GM12878 (cell line): ENCODE results near the gene BCAS2. TPM values are rescaled to one million over a fixed set of nuclear protein-coding genes. Genes with fewer than 3 reads are reported as not detected.

Source experiments
- ATAC-seq: fragments of 200-7000 bp; cut with Tn5 transposase; 3 replicates; pipeline ENCODE4 v1.9.1; 2020; ENCODE audit warnings: mild to moderate bottlenecking, moderate library complexity
- BruUV-seq: library from RNA; stranded (reverse); fragments of 400-500 nt; replicated peaks from 2 replicates; lab custom pipeline; 2021; lab: Mats Ljungman, UMichigan
- CTCF ChIA-PET: fragments of 300-600 bp; sonication (Branson Sonifier 250); formaldehyde crosslinking; extraction: SDS; loops from one replicate; lab custom pipeline; 2021; ENCODE audit warnings: inconsistent platforms; lab: Yijun Ruan, JAX
- POLR2A ChIA-PET: fragments of 350-600 bp; formaldehyde crosslinking; extraction: SDS; loops from one replicate; lab custom pipeline; 2021; ENCODE audit warnings: inconsistent platforms; lab: Charles Lee
- RAD21 ChIA-PET: fragments of 300-600 bp; sonication (Branson Sonifier 250); formaldehyde crosslinking; loops from one replicate; lab custom pipeline; 2023; ENCODE audit warnings: antibody characterized with exemption; ENCODE audit not compliant: unreplicated experiment; lab: Charles Lee
- SMC1A ChIA-PET: fragments of 300-600 bp; sonication (Branson Sonifier 250); formaldehyde crosslinking; loops from one replicate; lab custom pipeline; 2023; ENCODE audit not compliant: unreplicated experiment, uncharacterized antibody; lab: Charles Lee
- DNase-seq: peaks from one replicate; pipeline ENCODE4 v3.0.0-alpha.2; 2011; ENCODE audit warnings: low read depth, low spot score
- FAIRE-seq: peaks from 3 replicates; lab custom pipeline; 2011; peaks lifted over from hg19 to GRCh38; lab: Jason Lieb, UNC
- H2AFZ ChIP-seq: 2 replicates; pipeline ENCODE4 v1.6.0; 2011; ENCODE audit warnings: low read depth, low read length, control low read depth; ENCODE audit not compliant: control insufficient read depth
- H3K27ac ChIP-seq: 2 replicates; pipeline ENCODE4 v1.5.1; 2011; ENCODE audit warnings: control low read depth; ENCODE audit not compliant: control insufficient read depth, insufficient read depth
- H3K27me3 ChIP-seq, 2 experiments: replicated peaks in 1 of 2; 2 replicates each; pipeline versions ENCODE4 v1.6.0 to v1.6.1; 2011; ENCODE audit warnings: low read length in 1 of 2; ENCODE audit not compliant: control insufficient read depth in 2 of 2, insufficient read depth in 2 of 2
- H3K36me3 ChIP-seq, 2 experiments: 2 replicates each; pipeline ENCODE4 v1.5.1; 2011; ENCODE audit warnings: low read length in 1 of 2; ENCODE audit not compliant: control insufficient read depth in 2 of 2, insufficient read depth in 2 of 2
- H3K4me1 ChIP-seq: 2 replicates; pipeline ENCODE4 v1.6.1; 2011; ENCODE audit warnings: mild to moderate bottlenecking, low read length, moderate library complexity, mixed read lengths; ENCODE audit not compliant: control insufficient read depth, insufficient read depth
- H3K4me2 ChIP-seq: 2 replicates; pipeline ENCODE4 v1.6.0; 2011; ENCODE audit warnings: control low read depth; ENCODE audit not compliant: control insufficient read depth, insufficient read depth
- H3K4me3 ChIP-seq: fragments of 200-600 bp; sonication (generic); 2 replicates; pipeline ENCODE4 v1.5.1; 2016
- H3K79me2 ChIP-seq: 2 replicates; pipeline ENCODE4 v1.6.0; 2011; ENCODE audit warnings: low read length; ENCODE audit not compliant: control insufficient read depth, insufficient read depth
- H3K9ac ChIP-seq: 2 replicates; pipeline ENCODE4 v1.8.0; 2011; ENCODE audit warnings: low read length, control low read depth, mixed read lengths; ENCODE audit not compliant: control insufficient read depth, insufficient read depth
- H3K9me3 ChIP-seq: replicated peaks from 3 replicates; pipeline ENCODE4 v1.5.1; 2011; ENCODE audit warnings: mild to moderate bottlenecking, low read length; ENCODE audit not compliant: control insufficient read depth, insufficient read depth
- H4K20me1 ChIP-seq: 2 replicates; pipeline ENCODE4 v1.6.0; 2011; ENCODE audit not compliant: control insufficient read depth, insufficient read depth
- CREM ChIP-seq: IDR thresholded peaks from 2 replicates; pipeline ENCODE4 v1.6.1; 2014; ENCODE audit warnings: antibody characterized with exemption, low read depth
- FOS ChIP-seq: IDR thresholded peaks from 3 replicates; pipeline ENCODE4 v1.6.1; 2011; ENCODE audit warnings: borderline replicate concordance; ENCODE audit not compliant: insufficient read length; ENCODE audit errors: extremely low read depth
- HDAC6 ChIP-seq: fragments of 200-600 bp; sonication (generic); IDR thresholded peaks from one replicate; pipeline ENCODE4 v1.8.0; 2017; ENCODE audit warnings: antibody characterized with exemption; ENCODE audit not compliant: unreplicated experiment
- KDM1A ChIP-seq: fragments of 200-600 bp; sonication (generic); IDR thresholded peaks from 2 replicates; pipeline ENCODE4 v1.6.1; 2016; ENCODE audit warnings: borderline replicate concordance
- PBX3 ChIP-seq: IDR thresholded peaks from 2 replicates; pipeline ENCODE4 v1.6.1; 2011; ENCODE audit warnings: mild to moderate bottlenecking, low read depth, low read length, moderate library complexity; ENCODE audit not compliant: insufficient replicate concordance
- SP1 ChIP-seq: IDR thresholded peaks from one replicate; pipeline ENCODE4 v1.6.1; 2011; ENCODE audit warnings: low read depth, low read length
- WGBS: methylation state at CpG from one replicate; pipeline ENCODE4 v1.1.6; 2016; ENCODE audit warnings: low lambda C conversion rate; ENCODE audit not compliant: insufficient replicate concordance, insufficient coverage; ENCODE audit errors: missing lambda C conversion rate; 5-methylcytosine and 5-hydroxymethylcytosine counted together
- in situ Hi-C: fragments of 300-500 bp; cut with MboI; formaldehyde crosslinking; loops from 9 replicates; pipeline ENCODE4 v1.14.3; 2018; ENCODE audit warnings: mixed read lengths
- intact Hi-C: fragments of 100-400 bp; cut with micrococcal nuclease; formaldehyde crosslinking; loops from one replicate; pipeline ENCODE4 v1.14.2; 2022; ENCODE audit not compliant: unreplicated experiment
- polyA plus RNA-seq, 11 experiments: library from polyadenylated mRNA; depleted of rRNA in 4 of 11; unstranded in 6 of 11; stranded (reverse) in 5 of 11; fragments of >200 nt; fragmentation: Nextera tagmentation in 4 of 11; fragmentation: Illumina TruSeq in 1 of 11; extraction: Ambion mirVana in 4 of 11; extraction: Trizol in 1 of 11; gene quantifications; 1 replicate in 1 of 11; 2 replicates in 10 of 11; pipeline versions ENCODE4 v1.2.1 to v1.2.3, GENCODE V29; 2011 to 2016; ENCODE audit warnings: inconsistent platforms in 2 of 11, missing spikeins in 2 of 11, low read depth in 1 of 11
- total RNA-seq, 4 experiments: library from RNA; depleted of rRNA in 3 of 4; stranded (reverse); fragments of >200 nt in 3 of 4; fragmentation: Illumina TruSeq in 1 of 4; extraction: Trizol in 1 of 4; gene quantifications; 2 replicates each; pipeline versions ENCODE4 v1.2.1 to v1.2.3, GENCODE V29; 2013 to 2021
- TF ChIP-seq, protein P1 (sequence below): IDR thresholded peaks from 2 replicates; pipeline ENCODE4 v1.6.1; 2012; ENCODE audit warnings: low read depth, low read length, improper control_type of control experiment

The BCAS2 gene
- total and polyA plus RNA-seq, 10 of the 15 experiments (the other 5 are each of a cell fraction or from before 2014, with no cell fraction given): 37.3 to 129 (median 60.7) TPM

GRCh38 chr1:114607223-114607622, 25.8 kb upstream of the BCAS2 start:
- H3K4me3 ChIP-seq: no peak overlapping the region
- WGBS: 36% methylated on average over 1 of the region's 1 CpG
- no peaks in the 10 kb centered on the region for H4K20me1 ChIP-seq
- no TSS peak for BruUV-seq
- no peaks in the 10 kb centered on the region for H3K27me3 ChIP-seq
- SMC1A ChIA-PET: no interaction called here
- H3K27ac ChIP-seq: no peak overlapping the region
- no peaks in the 10 kb centered on the region for H3K79me2 ChIP-seq
- H3K36me3 ChIP-seq: no peaks in the 10 kb centered on the region
- TF ChIP-seq SP1 (no peak), KDM1A (no peak), PBX3 (no peak), HDAC6 (no peak), CREM (no peak), FOS (no peak)
- TF ChIP-seq, protein P1, sequence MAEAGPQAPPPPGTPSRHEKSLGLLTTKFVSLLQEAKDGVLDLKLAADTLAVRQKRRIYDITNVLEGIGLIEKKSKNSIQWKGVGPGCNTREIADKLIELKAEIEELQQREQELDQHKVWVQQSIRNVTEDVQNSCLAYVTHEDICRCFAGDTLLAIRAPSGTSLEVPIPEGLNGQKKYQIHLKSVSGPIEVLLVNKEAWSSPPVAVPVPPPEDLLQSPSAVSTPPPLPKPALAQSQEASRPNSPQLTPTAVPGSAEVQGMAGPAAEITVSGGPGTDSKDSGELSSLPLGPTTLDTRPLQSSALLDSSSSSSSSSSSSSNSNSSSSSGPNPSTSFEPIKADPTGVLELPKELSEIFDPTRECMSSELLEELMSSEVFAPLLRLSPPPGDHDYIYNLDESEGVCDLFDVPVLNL: no peak
- intact Hi-C loops (no loop called here), in situ Hi-C loops (no loop called here)
- ATAC-seq: no peak
- H3K9me3 ChIP-seq: no peaks in the 10 kb centered on the region
- POLR2A ChIA-PET: no interaction called here
- H3K9ac ChIP-seq: no peak overlapping the region
- H2AFZ ChIP-seq: no peak overlapping the region
- no peak for DNase-seq
- H3K4me1 ChIP-seq: no peaks in the 10 kb centered on the region
- FAIRE-seq: no peak
- CTCF ChIA-PET: interaction anchor here (0.7 to 1.5 kb wide), 2 partner anchors 260 to 1163 kb away, joined by 3 to 4 read pairs; no protein-coding TSS in a partner anchor
- RAD21 ChIA-PET: no interaction called here
- no peak overlapping the region for H3K4me2 ChIP-seq
